Dermis microvascular lymphatic vessel endothelial cell (primary cell): ENCODE data around the gene FAT2. TPM values are rescaled to one million over a fixed set of nuclear protein-coding genes. Genes with fewer than 3 reads are reported as not detected.

Experiments used
- DNase-seq, 2 donors: peaks; one replicate each; pipeline versions ENCODE4 v3.0.0 to v3.0.0-alpha.2; 2010; ENCODE audit warnings: low read depth in 2 of 2
- total RNA-seq: library from RNA; depleted of rRNA; stranded (reverse); fragments of >200 nt; gene quantifications from 2 replicates; pipeline ENCODE4 v1.2.1, GENCODE V29; 2014

Gene FAT2
- total RNA-seq, 1 donor from 2014 or later: not detected

DNA sequence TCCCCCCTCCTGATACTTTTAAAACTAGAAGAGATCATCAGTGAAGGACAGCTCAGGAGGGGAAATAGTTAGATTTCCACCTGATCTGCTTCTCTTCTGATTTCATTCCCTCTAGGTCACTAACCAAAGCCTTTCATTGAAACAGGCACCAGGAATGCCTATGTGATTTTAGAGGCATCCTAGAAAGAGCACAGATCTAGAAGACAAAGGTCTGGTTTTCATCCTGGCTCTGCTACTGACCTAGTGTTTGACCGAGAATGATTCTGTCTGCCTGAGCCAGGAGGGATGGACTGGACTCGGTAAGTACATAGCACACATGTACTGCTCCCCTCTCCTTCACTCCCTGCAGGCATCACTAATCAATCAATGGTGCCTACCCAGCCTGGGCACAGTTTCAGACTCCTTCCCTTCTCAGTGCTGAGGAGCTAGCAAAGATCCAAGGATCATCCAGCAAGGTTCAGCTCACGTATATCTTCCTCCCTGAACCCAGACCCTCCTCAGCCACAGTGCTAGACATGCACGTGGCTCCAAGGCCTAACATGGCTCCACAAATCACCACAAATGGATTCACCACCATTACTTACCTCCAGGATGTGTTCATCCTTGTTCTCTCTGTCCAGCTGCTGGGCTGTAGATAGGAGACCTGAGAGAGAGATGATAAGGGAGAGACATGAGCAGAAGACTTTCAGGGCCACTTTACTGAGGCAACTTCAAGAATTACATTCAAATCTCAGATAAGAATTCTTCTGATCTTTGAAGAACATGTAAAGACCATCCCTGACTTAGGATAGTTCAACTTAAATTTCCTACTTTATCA lies 35.2 kb downstream of the FAT2 start:
- no peak for DNase-seq

DNA sequence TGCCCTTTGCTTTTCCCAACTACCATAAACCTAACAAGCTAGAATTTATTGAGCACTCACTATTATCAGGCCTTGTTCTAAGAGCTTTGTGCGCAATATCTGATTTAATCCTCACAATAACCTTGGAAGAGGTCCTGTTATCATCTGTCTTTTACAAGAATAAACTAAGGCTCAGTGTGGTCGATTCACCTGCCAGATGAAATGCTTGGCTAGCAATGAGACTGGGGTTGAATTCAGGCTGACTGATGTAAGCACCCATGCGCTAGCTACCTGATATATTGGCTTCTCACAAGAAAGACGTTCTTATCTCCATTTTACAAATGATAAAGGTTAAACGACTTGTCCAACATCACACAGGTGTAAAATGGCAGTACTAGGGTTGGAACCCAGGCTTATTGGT lies 37.4 kb downstream of the FAT2 start:
- DNase-seq: no peak

DNA sequence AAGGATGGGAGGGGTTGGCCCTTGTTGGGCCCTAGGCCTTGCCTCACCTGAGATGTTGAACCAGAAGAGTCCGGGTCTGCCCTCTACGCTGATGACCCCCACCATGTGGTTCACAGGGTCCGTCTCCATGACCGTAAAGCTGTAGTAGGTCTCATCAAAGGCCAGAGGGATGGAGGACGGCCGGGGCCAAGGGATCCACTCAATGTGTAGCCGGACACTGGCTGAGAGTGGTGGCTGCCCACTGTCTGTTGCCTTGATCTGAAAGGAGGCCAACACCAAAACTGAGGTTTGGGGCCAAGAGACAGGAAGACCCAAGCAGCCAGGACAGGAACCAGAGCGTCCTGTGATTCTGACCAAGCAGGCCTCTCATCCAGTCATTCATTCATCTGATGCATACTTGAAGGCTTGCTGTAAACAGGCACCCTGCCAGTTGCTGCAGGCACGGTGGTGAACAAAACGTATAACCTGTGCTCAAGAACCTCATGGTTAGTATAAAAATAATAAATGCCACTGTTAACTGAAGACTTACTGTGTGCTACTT lies 37.9 kb downstream of the FAT2 start:
- DNase-seq: no peak

DNA sequence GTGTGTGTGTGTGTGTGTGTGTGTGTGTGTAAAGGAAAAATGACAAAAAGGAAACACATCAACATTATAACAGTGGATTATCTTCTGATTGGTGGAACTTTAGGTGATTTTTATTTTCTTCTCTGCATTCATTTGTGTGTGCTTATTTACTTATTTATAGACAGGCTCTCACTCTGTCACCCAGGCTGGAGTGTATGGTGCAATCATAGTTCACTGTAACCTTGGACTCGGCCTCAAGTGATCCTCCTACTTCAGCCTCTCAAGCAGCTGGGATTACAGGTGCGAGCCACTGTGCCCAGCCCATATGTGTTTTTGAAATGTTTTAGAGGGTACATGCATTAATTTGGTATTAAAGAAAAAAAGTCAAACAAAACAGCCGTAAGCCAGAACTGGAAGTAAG lies 39.1 kb downstream of the FAT2 start:
- no peak for DNase-seq

DNA sequence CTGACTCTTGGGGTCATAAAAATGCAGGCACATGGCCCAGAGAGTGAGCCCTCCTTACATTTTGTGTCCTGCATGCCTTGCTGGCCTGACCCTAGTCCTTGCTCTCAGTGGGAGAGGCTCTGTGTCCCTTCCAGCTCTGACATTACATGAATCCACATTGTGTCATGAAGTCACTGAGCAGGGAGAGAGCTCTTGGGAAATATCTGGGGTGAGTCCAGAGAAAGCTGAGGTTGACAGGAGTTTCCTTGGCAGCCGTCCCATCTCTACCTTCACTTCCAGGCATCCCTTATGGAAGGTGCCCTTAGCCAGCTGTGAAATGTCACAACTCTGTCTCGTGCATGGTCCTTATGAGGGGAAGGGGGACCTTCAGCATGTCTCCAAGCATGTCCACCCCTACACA lies 41.0 kb downstream of the FAT2 start:
- DNase-seq: no peak

DNA sequence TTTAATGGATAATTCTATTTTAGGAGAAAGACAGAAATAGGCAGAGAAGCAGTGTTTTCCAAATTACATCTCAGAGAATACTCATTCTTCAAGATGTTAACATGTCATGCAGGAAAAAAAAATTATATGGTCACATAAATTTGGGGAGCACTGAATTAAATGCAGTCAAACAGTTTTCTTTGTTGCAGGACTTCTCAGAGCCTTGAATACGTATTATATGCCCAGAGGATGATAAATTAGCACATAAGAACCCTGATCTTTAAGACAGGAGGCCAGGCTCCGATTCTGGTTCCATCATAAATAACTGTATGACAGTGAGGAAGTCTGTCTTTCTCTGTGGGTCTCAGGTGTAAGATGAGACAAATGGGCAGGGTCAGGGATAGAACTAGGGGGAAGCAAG lies 41.4 kb downstream of the FAT2 start:
- no peak for DNase-seq

DNA sequence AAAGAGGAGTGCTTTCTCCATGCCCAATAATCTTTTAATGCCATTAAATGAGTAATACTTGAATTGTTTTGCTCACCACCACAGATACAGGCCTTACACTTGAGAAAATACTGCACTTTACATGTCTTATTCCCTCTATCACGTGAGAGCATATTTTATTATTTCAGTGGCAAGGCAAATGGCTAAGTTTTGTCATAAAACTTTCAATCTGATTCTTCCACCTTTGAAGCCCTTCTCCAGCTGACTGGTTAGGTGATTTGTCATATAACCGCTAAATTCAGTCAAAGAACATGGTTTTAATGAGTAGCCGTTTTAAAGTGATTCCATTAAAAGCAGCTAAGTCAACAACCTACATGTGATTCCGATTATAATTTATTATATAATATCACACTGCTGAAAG lies 43.8 kb downstream of the FAT2 start:
- DNase-seq: no peak

DNA sequence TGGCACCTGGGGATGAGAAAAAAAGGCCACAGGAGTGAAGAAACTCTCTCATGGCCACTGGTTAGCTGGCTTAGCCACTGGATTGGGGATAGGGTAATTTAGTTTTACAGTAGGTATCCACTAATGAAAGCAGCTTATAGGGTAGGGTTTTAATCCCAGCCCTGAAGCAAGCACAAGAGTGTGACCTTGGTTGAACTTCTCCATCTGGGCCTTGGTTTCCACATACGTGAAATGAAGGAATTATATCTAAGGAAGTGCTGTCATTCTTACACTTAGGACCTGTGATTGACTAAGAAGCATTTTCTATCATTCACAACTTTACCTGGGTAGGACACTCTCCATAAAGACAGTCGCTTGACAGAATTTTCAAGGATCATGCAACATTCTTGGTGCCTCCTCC lies 49.6 kb downstream of the FAT2 start:
- DNase-seq: no peak

Other genes with a start within 250 kb of the FAT2 start
- not detected in 2 replicates for gene SLC36A2, start 243.8 kb downstream of the FAT2 start, total RNA-seq
- 1.9 and 3.2 TPM in 2 replicates for gene SLC36A1, start 143.7 kb downstream of the FAT2 start, total RNA-seq
- gene SPARC, start 95.6 kb upstream of the FAT2 start, total RNA-seq: 509 and 525 TPM in 2 replicates
- 45.1 and 62.0 TPM in 2 replicates for gene ATOX1, start 167.3 kb upstream of the FAT2 start, total RNA-seq
- gene G3BP1, start 180.6 kb upstream of the FAT2 start, total RNA-seq: 159 and 170 TPM in 2 replicates